WTC11 (cell line): ENCODE results near the gene HS3ST4. TPM values are rescaled to one million over a fixed set of nuclear protein-coding genes. Genes with fewer than 3 reads are reported as not detected.

ENCODE experiments used
- ATAC-seq: fragments of 200-7000 bp; cut with Tn5 transposase; 2 replicates; pipeline ENCODE4 v1.10.0; 2021; ENCODE audit warnings: mild to moderate bottlenecking, moderate library complexity
- CTCF ChIA-PET: fragments of 300-600 bp; sonication (Branson Sonifier 250); formaldehyde crosslinking; loops from one replicate; lab custom pipeline; 2021; ENCODE audit warnings: antibody characterized with exemption; lab: Charles Lee
- POLR2A ChIA-PET: fragments of 350-600 bp; sonication (Branson Sonifier 250); formaldehyde crosslinking; loops from one replicate; lab custom pipeline; 2021; ENCODE audit warnings: antibody characterized with exemption; lab: Charles Lee
- DNase-seq: peaks from one replicate; pipeline ENCODE4 v3.0.0; 2021; ENCODE audit warnings: low spot score
- H3K27ac Mint-ChIP-seq: 2 replicates; pipeline ENCODE4 v1.8.0; 2021; ENCODE audit warnings: mixed read lengths
- H3K27me3 Mint-ChIP-seq: 2 replicates; pipeline ENCODE4 v1.8.0; 2021; ENCODE audit warnings: low read depth, mild to moderate bottlenecking, moderate library complexity, mixed read lengths
- H3K36me3 Mint-ChIP-seq: 2 replicates; pipeline ENCODE4 v1.8.0; 2021; ENCODE audit warnings: mixed read lengths
- H3K4me1 Mint-ChIP-seq: 2 replicates; pipeline ENCODE4 v1.8.0; 2022; ENCODE audit warnings: mixed read lengths
- H3K4me3 Mint-ChIP-seq: 2 replicates; pipeline ENCODE4 v1.8.0; 2021; ENCODE audit warnings: mild to moderate bottlenecking, moderate library complexity, mixed read lengths
- H3K9me3 Mint-ChIP-seq: 2 replicates; pipeline ENCODE4 v1.8.0; 2021; ENCODE audit warnings: mixed read lengths
- CREM ChIP-seq: sonication (generic); formaldehyde crosslinking; IDR thresholded peaks from 2 replicates; pipeline ENCODE4 v1.8.1; 2022; ENCODE audit warnings: mild to moderate bottlenecking, missing genetic modification reagents, moderate library complexity
- ETV6 ChIP-seq: sonication (generic); formaldehyde crosslinking; IDR thresholded peaks from 2 replicates; pipeline ENCODE4 v1.8.1; 2022; ENCODE audit warnings: mild to moderate bottlenecking, missing genetic modification reagents
- GTF2I ChIP-seq: fragments of 250-450 bp; sonication (Bioruptor Pico); conservative IDR thresholded peaks from 2 replicates; pipeline ENCODE4 v1.4.0; 2021; ENCODE audit warnings: mild to moderate bottlenecking
- JAZF1 ChIP-seq: fragments of 250-450 bp; sonication (Bioruptor Pico); IDR thresholded peaks from 2 replicates; pipeline ENCODE4 v1.9.0; 2021; ENCODE audit warnings: moderate library complexity, mild to moderate bottlenecking, inconsistent platforms
- NR1H2 ChIP-seq: sonication (generic); formaldehyde crosslinking; IDR thresholded peaks from 2 replicates; pipeline ENCODE4 v1.9.0; 2021; ENCODE audit warnings: mild to moderate bottlenecking, moderate library complexity, missing genetic modification reagents
- RELA ChIP-seq: sonication (generic); formaldehyde crosslinking; IDR thresholded peaks from 2 replicates; pipeline ENCODE4 v1.8.1; 2022; ENCODE audit warnings: missing genetic modification reagents, mild to moderate bottlenecking, borderline replicate concordance
- TEAD1 ChIP-seq: sonication (generic); formaldehyde crosslinking; IDR thresholded peaks from 2 replicates; pipeline ENCODE4 v1.8.0; 2022; ENCODE audit warnings: mild to moderate bottlenecking, missing genetic modification reagents
- ZNF121 ChIP-seq: sonication (generic); formaldehyde crosslinking; IDR thresholded peaks from 2 replicates; pipeline ENCODE4 v1.8.0; 2023; ENCODE audit warnings: missing genetic modification reagents
- ZNF138 ChIP-seq: sonication (generic); formaldehyde crosslinking; conservative IDR thresholded peaks from 2 replicates; pipeline ENCODE4 v1.8.1; 2022; ENCODE audit warnings: mild to moderate bottlenecking, moderate library complexity, missing genetic modification reagents
- ZNF317 ChIP-seq: sonication (generic); formaldehyde crosslinking; IDR thresholded peaks from 2 replicates; pipeline ENCODE4 v1.8.1; 2023; ENCODE audit warnings: low read depth, mild to moderate bottlenecking, moderate library complexity, missing genetic modification reagents, borderline replicate concordance
- total RNA-seq: library from RNA; stranded (reverse); gene quantifications from 3 replicates; pipeline ENCODE4 v1.2.3, GENCODE V29; 2021
- TF ChIP-seq, protein P1 (sequence below): sonication (generic); formaldehyde crosslinking; IDR thresholded peaks from 2 replicates; pipeline ENCODE4 v1.8.1; 2023; ENCODE audit warnings: mild to moderate bottlenecking, missing genetic modification reagents
- TF ChIP-seq, protein P2 (sequence below): sonication (generic); formaldehyde crosslinking; IDR thresholded peaks from 2 replicates; pipeline ENCODE4 v1.8.1; 2023; ENCODE audit warnings: mild to moderate bottlenecking, missing genetic modification reagents
- TF ChIP-seq, protein P3 (sequence below): sonication (generic); formaldehyde crosslinking; IDR thresholded peaks from 2 replicates; pipeline ENCODE4 v1.8.0; 2022; ENCODE audit warnings: mild to moderate bottlenecking, missing genetic modification reagents
- TF ChIP-seq, protein P4 (sequence below): sonication (generic); formaldehyde crosslinking; conservative IDR thresholded peaks from 2 replicates; pipeline ENCODE4 v1.8.1; 2023; ENCODE audit warnings: mild to moderate bottlenecking, low read depth, missing genetic modification reagents, moderate library complexity
- TF ChIP-seq, protein P5 (sequence below): sonication (generic); formaldehyde crosslinking; IDR thresholded peaks from 2 replicates; pipeline ENCODE4 v1.8.1; 2023; ENCODE audit warnings: mild to moderate bottlenecking, missing genetic modification reagents, moderate library complexity
- TF ChIP-seq, protein P6 (sequence below): sonication (generic); formaldehyde crosslinking; IDR thresholded peaks from 2 replicates; pipeline ENCODE4 v1.8.1; 2023; ENCODE audit warnings: mild to moderate bottlenecking, missing genetic modification reagents, borderline replicate concordance

HS3ST4 gene
- total RNA-seq, 1 experiment from 2014 or later, result 5.4 TPM

DNA sequence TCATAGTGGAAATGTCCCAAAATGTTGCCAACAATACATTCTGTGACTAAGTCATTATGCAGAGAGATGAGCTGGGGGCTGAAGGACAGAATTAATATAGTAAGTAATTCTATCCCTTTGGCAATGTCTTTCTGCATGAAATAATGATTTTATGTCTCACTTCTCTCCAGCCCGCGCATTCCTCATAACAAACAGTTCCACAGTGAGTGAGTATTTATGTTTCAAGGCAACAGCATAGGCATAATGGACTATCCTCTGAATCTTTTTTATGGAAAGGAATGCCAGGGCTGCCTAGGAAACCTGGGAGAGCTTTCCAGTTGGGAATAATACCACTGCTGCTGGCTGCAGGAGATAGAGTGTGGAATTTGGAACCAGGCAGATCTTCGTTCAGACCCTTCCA, 477.7 kb downstream of the HS3ST4 start:
- TF ChIP-seq NR1H2 (CRISPR knock-in tag) (no peak), JAZF1 (CRISPR knock-in tag) (no peak)
- TF ChIP-seq, all 79 proteins: peak for 0
- peaks cover 10% of the 10 kb centered on the region for H3K9me3 Mint-ChIP-seq
- no peak overlapping the region for H3K4me3 Mint-ChIP-seq
- CTCF ChIA-PET, result no interaction called here
- POLR2A ChIA-PET, result no interaction called here
- ATAC-seq (no peak), DNase-seq (no peak)
- peaks cover 19% of the 10 kb centered on the region for H3K27me3 Mint-ChIP-seq
- H3K4me1 Mint-ChIP-seq, result peaks cover 6% of the 10 kb centered on the region
- no peaks in the 10 kb centered on the region for H3K36me3 Mint-ChIP-seq
- H3K27ac Mint-ChIP-seq, result no peak overlapping the region

DNA sequence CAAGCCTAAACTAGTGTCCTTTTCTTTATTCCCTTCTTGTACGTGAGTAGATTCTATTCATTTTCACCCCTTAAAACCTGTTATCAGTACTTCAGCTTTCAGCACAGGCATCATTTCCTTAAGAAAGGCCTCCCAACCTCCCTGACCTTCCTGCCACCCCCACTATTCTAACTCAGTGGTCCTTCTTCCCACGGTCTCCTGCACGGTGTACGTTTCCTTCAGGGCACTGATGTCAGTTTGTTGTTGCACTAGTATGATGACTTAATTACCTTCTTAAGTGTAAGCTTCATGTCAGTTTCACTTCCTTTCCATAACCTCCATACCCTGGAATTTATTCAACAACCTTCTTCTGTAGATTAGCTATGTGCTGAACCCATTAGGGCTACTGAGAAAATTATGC, 484.2 kb downstream of the HS3ST4 start:
- Mint-ChIP-seq H3K9me3 (peaks cover 15% of the 10 kb centered on the region), H3K27ac (peak overlapping the region; percentile 61), H3K36me3 (peaks cover 21% of the 10 kb centered on the region), H3K27me3 (peaks cover 7% of the 10 kb centered on the region), H3K4me1 (peaks cover 48% of the 10 kb centered on the region), H3K4me3 (no peak overlapping the region)
- TF ChIP-seq ZNF138 (CRISPR knock-in tag) (no peak), CREM (CRISPR knock-in tag) (no peak), ZNF317 (no peak), RELA (CRISPR knock-in tag) (no peak), GTF2I (CRISPR knock-in tag) (no peak), ZNF121 (CRISPR knock-in tag) (no peak), ETV6 (CRISPR knock-in tag) (no peak), JAZF1 (CRISPR knock-in tag) (no peak)
- TF ChIP-seq, protein P1, sequence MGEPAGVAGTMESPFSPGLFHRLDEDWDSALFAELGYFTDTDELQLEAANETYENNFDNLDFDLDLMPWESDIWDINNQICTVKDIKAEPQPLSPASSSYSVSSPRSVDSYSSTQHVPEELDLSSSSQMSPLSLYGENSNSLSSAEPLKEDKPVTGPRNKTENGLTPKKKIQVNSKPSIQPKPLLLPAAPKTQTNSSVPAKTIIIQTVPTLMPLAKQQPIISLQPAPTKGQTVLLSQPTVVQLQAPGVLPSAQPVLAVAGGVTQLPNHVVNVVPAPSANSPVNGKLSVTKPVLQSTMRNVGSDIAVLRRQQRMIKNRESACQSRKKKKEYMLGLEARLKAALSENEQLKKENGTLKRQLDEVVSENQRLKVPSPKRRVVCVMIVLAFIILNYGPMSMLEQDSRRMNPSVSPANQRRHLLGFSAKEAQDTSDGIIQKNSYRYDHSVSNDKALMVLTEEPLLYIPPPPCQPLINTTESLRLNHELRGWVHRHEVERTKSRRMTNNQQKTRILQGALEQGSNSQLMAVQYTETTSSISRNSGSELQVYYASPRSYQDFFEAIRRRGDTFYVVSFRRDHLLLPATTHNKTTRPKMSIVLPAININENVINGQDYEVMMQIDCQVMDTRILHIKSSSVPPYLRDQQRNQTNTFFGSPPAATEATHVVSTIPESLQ, result no peak
- TF ChIP-seq, protein P2, sequence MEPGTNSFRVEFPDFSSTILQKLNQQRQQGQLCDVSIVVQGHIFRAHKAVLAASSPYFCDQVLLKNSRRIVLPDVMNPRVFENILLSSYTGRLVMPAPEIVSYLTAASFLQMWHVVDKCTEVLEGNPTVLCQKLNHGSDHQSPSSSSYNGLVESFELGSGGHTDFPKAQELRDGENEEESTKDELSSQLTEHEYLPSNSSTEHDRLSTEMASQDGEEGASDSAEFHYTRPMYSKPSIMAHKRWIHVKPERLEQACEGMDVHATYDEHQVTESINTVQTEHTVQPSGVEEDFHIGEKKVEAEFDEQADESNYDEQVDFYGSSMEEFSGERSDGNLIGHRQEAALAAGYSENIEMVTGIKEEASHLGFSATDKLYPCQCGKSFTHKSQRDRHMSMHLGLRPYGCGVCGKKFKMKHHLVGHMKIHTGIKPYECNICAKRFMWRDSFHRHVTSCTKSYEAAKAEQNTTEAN, result no peak
- TF ChIP-seq, protein P3, sequence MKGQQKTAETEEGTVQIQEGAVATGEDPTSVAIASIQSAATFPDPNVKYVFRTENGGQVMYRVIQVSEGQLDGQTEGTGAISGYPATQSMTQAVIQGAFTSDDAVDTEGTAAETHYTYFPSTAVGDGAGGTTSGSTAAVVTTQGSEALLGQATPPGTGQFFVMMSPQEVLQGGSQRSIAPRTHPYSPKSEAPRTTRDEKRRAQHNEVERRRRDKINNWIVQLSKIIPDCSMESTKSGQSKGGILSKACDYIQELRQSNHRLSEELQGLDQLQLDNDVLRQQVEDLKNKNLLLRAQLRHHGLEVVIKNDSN, result no peak
- TF ChIP-seq, protein P4, sequence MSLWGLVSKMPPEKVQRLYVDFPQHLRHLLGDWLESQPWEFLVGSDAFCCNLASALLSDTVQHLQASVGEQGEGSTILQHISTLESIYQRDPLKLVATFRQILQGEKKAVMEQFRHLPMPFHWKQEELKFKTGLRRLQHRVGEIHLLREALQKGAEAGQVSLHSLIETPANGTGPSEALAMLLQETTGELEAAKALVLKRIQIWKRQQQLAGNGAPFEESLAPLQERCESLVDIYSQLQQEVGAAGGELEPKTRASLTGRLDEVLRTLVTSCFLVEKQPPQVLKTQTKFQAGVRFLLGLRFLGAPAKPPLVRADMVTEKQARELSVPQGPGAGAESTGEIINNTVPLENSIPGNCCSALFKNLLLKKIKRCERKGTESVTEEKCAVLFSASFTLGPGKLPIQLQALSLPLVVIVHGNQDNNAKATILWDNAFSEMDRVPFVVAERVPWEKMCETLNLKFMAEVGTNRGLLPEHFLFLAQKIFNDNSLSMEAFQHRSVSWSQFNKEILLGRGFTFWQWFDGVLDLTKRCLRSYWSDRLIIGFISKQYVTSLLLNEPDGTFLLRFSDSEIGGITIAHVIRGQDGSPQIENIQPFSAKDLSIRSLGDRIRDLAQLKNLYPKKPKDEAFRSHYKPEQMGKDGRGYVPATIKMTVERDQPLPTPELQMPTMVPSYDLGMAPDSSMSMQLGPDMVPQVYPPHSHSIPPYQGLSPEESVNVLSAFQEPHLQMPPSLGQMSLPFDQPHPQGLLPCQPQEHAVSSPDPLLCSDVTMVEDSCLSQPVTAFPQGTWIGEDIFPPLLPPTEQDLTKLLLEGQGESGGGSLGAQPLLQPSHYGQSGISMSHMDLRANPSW, result no peak
- TF ChIP-seq, protein P5, sequence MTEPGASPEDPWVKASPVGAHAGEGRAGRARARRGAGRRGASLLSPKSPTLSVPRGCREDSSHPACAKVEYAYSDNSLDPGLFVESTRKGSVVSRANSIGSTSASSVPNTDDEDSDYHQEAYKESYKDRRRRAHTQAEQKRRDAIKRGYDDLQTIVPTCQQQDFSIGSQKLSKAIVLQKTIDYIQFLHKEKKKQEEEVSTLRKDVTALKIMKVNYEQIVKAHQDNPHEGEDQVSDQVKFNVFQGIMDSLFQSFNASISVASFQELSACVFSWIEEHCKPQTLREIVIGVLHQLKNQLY, result no peak
- no peak for DNase-seq
- ATAC-seq, result peak; percentile 27; the same call in 1 of the 2 replicates
- ChIA-PET CTCF (no interaction called here), POLR2A (no interaction called here)

DNA sequence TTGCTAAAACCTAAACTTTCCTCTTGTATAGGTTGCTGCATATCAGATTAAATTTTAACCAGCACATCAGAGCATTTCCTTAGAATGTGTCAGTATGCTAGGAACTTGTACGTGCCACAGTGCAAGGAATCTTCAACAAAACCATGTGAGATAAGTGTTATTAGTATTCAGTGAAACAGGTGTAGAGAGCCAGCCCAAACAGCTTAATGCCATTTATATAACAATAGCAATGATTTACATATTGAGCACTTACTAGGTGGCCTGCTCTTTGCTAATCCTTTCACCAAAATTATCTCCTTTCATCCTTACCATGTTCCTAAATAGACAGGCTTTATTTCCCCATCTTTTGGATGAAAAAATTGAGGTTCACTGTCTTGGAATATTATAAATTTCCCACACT, 485.7 kb downstream of the HS3ST4 start:
- POLR2A ChIA-PET, result no interaction called here
- CTCF ChIA-PET, result interaction anchor here (0.5 to 1.2 kb wide), 2 partner anchors 468 to 933 kb away, joined by 3 to 7 read pairs; no protein-coding TSS in a partner anchor
- ATAC-seq, result peak; percentile 75
- H3K4me3 Mint-ChIP-seq, result peak overlapping the region; percentile 5
- peaks cover 29% of the 10 kb centered on the region for H3K9me3 Mint-ChIP-seq
- peaks cover 3% of the 10 kb centered on the region for H3K27me3 Mint-ChIP-seq
- peak overlapping the region; percentile 54 for H3K27ac Mint-ChIP-seq
- TF ChIP-seq, protein P6, sequence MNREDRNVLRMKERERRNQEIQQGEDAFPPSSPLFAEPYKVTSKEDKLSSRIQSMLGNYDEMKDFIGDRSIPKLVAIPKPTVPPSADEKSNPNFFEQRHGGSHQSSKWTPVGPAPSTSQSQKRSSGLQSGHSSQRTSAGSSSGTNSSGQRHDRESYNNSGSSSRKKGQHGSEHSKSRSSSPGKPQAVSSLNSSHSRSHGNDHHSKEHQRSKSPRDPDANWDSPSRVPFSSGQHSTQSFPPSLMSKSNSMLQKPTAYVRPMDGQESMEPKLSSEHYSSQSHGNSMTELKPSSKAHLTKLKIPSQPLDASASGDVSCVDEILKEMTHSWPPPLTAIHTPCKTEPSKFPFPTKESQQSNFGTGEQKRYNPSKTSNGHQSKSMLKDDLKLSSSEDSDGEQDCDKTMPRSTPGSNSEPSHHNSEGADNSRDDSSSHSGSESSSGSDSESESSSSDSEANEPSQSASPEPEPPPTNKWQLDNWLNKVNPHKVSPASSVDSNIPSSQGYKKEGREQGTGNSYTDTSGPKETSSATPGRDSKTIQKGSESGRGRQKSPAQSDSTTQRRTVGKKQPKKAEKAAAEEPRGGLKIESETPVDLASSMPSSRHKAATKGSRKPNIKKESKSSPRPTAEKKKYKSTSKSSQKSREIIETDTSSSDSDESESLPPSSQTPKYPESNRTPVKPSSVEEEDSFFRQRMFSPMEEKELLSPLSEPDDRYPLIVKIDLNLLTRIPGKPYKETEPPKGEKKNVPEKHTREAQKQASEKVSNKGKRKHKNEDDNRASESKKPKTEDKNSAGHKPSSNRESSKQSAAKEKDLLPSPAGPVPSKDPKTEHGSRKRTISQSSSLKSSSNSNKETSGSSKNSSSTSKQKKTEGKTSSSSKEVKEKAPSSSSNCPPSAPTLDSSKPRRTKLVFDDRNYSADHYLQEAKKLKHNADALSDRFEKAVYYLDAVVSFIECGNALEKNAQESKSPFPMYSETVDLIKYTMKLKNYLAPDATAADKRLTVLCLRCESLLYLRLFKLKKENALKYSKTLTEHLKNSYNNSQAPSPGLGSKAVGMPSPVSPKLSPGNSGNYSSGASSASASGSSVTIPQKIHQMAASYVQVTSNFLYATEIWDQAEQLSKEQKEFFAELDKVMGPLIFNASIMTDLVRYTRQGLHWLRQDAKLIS, result no peak
- peak; percentile 60; the same call in 1 of the 2 replicates for TF ChIP-seq TEAD1 (CRISPR knock-in tag)
- no peak for DNase-seq
- H3K36me3 Mint-ChIP-seq, result peaks cover 27% of the 10 kb centered on the region
- peaks cover 44% of the 10 kb centered on the region for H3K4me1 Mint-ChIP-seq
